ENCODE results near the gene SSBP4.

DNA sequence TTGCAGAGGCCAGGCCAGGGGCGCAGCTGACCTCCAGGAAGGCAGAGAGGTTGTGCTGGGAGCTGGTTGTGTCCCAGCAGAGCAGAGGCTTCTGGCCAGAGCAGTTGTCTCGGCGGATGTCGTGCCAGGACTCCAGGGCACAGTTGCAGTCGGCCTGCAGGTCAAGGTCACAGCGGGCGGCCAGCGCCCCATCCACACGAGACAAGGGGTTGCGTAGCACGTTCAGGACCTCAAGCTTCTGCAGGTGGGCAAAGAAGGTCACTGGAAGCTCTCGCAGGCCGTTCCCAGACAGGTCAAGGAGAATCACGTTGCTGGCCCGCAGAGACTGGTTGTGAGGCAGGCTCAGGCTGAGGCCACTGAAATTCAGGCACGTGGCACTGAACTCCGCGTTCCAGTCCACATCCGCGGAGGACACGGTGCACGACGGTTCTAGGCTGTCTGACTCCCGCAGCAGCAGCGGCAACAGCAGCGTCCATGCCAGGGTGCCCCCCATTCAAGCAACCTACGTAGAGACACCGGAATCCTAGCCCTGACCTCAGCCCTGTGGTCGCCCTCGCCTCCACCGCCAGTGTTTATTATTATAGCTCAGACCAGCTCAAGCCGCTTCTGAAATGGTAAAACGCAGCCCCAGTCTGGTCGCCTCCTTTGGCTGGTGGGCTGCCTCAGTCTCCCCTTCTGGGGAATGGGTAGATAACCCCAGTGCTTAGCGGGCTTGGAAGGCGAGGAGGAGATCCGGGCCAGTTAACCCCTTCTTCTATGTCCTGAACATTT, 22.5 kb upstream of the SSBP4 start:
- TF ChIP-seq, protein P1, sequence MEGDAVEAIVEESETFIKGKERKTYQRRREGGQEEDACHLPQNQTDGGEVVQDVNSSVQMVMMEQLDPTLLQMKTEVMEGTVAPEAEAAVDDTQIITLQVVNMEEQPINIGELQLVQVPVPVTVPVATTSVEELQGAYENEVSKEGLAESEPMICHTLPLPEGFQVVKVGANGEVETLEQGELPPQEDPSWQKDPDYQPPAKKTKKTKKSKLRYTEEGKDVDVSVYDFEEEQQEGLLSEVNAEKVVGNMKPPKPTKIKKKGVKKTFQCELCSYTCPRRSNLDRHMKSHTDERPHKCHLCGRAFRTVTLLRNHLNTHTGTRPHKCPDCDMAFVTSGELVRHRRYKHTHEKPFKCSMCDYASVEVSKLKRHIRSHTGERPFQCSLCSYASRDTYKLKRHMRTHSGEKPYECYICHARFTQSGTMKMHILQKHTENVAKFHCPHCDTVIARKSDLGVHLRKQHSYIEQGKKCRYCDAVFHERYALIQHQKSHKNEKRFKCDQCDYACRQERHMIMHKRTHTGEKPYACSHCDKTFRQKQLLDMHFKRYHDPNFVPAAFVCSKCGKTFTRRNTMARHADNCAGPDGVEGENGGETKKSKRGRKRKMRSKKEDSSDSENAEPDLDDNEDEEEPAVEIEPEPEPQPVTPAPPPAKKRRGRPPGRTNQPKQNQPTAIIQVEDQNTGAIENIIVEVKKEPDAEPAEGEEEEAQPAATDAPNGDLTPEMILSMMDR (IDR thresholded peaks at IDR 0.05) = no peak
- no peak for TF ChIP-seq POLR2A (IDR thresholded peaks at IDR 0.05)
